GM12801 (cell line): ENCODE data around the gene CYP4B1.

Source experiments
- CTCF ChIP-seq: IDR thresholded peaks from one replicate; pipeline ENCODE4 v1.5.1; 2011; ENCODE audit warnings: control low read depth; ENCODE audit not compliant: insufficient read length; ENCODE audit errors: extremely low read depth

Gene CYP4B1

GRCh38 chr1:46798810-46799209 is at the start of gene CYP4B1:
Gene CYP4B1 (plus strand): TSS chr1:46799046. CDS start chr1:46799082, 36 bp downstream.
- TF ChIP-seq CTCF = no peak

GRCh38 chr1:46749404-46749803 is 49.4 kb upstream of the CYP4B1 start:
- TF ChIP-seq CTCF = no peak

GRCh38 chr1:46749921-46750404 is 48.9 kb upstream of the CYP4B1 start:
- no peak for TF ChIP-seq CTCF

GRCh38 chr1:46753985-46754384 is 44.9 kb upstream of the CYP4B1 start:
- TF ChIP-seq CTCF = no peak

GRCh38 chr1:46755121-46755520 is 43.7 kb upstream of the CYP4B1 start:
- TF ChIP-seq CTCF = no peak

- no peak for TF ChIP-seq CTCF
Observed at GRCh38 chr1:46757247-46757955, 41.4 kb upstream of the CYP4B1 start.

- TF ChIP-seq CTCF = no peak
Observed at GRCh38 chr1:46757956-46758528, 40.8 kb upstream of the CYP4B1 start.
